Omental fat pad (tissue), 4 donors: ENCODE measurements around the gene RTP3. TPM values are rescaled to one million over a fixed set of nuclear protein-coding genes. Genes with fewer than 3 reads are reported as not detected.
"Not testable (repeated sequence)": the region's sequence is repeated elsewhere in the genome, so short reads cannot be mapped to it uniquely, and the experiment has no call there.

ENCODE experiments used
- ATAC-seq: fragments of 150-250 bp; one replicate; pipeline ENCODE4 v1.9.1; 2016; ENCODE audit warnings: mild to moderate bottlenecking, moderate library complexity; ENCODE audit not compliant: low FRiP score
- DNase-seq: peaks from one replicate; pipeline ENCODE4 v3.0.0-alpha.2; 2019; ENCODE audit warnings: low spot score
- CTCF ChIP-seq, 3 donors: fragments of 450-650 bp; IDR thresholded peaks; one replicate each; pipeline ENCODE4 v1.5.1; 2016 to 2017; ENCODE audit warnings: antibody characterized with exemption in 3 of 3, mild to moderate bottlenecking in 3 of 3, moderate library complexity in 2 of 3
- total RNA-seq, 4 donors: library from RNA; depleted of rRNA; stranded (reverse); fragments of >200 nt; gene quantifications; one replicate each; pipeline ENCODE4 v1.1.0, GENCODE V29; 2016

Gene RTP3
- total RNA-seq, 4 donors from 2014 or later: not detected

- DNase-seq (no peak), ATAC-seq (no peak)
- no peak for TF ChIP-seq CTCF (IDR thresholded peaks at IDR 0.05)
Observed at GRCh38 chr3:46517016-46517783, 19.4 kb downstream of the RTP3 start.

GRCh38 chr3:46517784-46518181 lies 20.0 kb downstream of the RTP3 start:
- DNase-seq: no peak
- ATAC-seq: no peak
- TF ChIP-seq CTCF (IDR thresholded peaks at IDR 0.05): no peak

- DNase-seq (no peak), ATAC-seq (no peak)
- no peak for TF ChIP-seq CTCF (IDR thresholded peaks at IDR 0.05)
Observed at GRCh38 chr3:46519952-46520351, 22.2 kb downstream of the RTP3 start.

GRCh38 chr3:46520531-46520930 lies 22.8 kb downstream of the RTP3 start:
- TF ChIP-seq CTCF (IDR thresholded peaks at IDR 0.05): no peak
- DNase-seq: no peak
- no peak for ATAC-seq

- DNase-seq (no peak), ATAC-seq (no peak)
- no peak for TF ChIP-seq CTCF (IDR thresholded peaks at IDR 0.05)
Observed at GRCh38 chr3:46521096-46521495, 23.3 kb downstream of the RTP3 start.

GRCh38 chr3:46522201-46522600 lies 24.4 kb downstream of the RTP3 start:
- not testable (repeated sequence) for ATAC-seq

GRCh38 chr3:46523556-46523955 lies 25.8 kb downstream of the RTP3 start:
- TF ChIP-seq CTCF (IDR thresholded peaks at IDR 0.05): no peak
- ATAC-seq (no peak), DNase-seq (no peak)

More at GRCh38 chr3:46522201-46522600, 24.4 kb downstream of the RTP3 start:
- not testable (repeated sequence) for DNase-seq
